ENCODE data around the gene EHMT1.

The EHMT1 gene

GRCh38 chr9:137612741-137613142, 6.1 kb upstream of the EHMT1 start:
- peaks cover 13% of the 10 kb centered on the region for H3K36me3 ChIP-seq
- TF ChIP-seq CTCF (IDR thresholded peaks at IDR 0.05; ENCODE audit: low read depth, low read length): no peak
- H3K9me3 ChIP-seq: no peaks in the 10 kb centered on the region
- DNase-seq: no peak
- H3K27me3 ChIP-seq: no peaks in the 10 kb centered on the region
- H3K4me1 ChIP-seq: no peaks in the 10 kb centered on the region; the same call in 1 of the 2 replicates
- H3K4me3 ChIP-seq (ENCODE audit: low read depth, low read length): no peak overlapping the region

GRCh38 chr9:137613259-137613658, 5.5 kb upstream of the EHMT1 start:
- DNase-seq: no peak
- Histone ChIP-seq H3K4me3 (ENCODE audit: low read depth, low read length) (no peak overlapping the region), H3K36me3 (peaks cover 16% of the 10 kb centered on the region), H3K4me1 (no peaks in the 10 kb centered on the region; the same call in 1 of the 2 replicates), H3K27me3 (no peaks in the 10 kb centered on the region), H3K9me3 (no peaks in the 10 kb centered on the region)
- TF ChIP-seq CTCF (IDR thresholded peaks at IDR 0.05; ENCODE audit: low read depth, low read length): no peak

GRCh38 chr9:137613738-137614523, 4.9 kb upstream of the EHMT1 start:
- TF ChIP-seq CTCF (IDR thresholded peaks at IDR 0.05; ENCODE audit: low read depth, low read length): no peak
- no peak overlapping the region for H3K4me3 ChIP-seq (ENCODE audit: low read depth, low read length)
- H3K36me3 ChIP-seq: peaks cover 18% of the 10 kb centered on the region
- DNase-seq: no peak
- H3K4me1 ChIP-seq: no peaks in the 10 kb centered on the region; the same call in 1 of the 2 replicates
- H3K9me3 ChIP-seq: no peaks in the 10 kb centered on the region
- H3K27me3 ChIP-seq: no peaks in the 10 kb centered on the region

DNA sequence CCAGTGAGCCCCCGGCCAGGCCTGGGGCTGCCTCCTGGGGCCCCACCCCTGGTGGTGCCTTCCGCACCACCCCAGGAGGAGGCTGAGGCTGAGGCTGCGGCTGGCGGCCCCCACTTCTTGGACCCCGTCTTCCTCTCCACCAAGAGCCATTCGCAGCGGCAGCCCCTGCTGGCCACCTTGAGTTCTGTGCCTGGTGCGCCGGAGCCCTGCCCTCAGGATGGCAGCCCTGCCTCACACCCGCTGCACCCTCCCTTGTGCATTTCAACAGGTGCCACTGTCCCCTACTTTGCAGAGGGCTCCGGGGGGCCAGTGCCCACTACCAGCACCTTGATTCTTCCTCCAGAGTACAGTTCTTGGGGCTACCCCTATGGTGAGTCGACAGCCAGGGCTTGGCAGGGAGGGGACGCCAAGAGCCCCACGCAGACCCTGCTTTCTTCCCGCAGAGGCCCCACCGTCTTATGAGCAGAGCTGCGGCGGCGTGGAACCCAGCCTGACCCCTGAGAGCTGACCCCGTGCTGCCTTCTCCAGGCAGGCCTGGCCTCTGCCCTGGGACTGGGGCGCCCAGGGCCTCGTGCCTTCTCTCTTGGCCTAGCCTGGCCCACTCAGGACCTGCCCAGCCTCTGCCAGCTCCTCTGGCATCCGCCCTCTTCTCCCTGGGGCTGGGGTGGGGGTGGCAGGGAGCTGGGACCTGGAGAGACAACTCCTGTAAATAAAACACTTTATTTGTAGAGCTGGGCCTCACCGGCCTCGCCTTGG, 4.0 kb upstream of the EHMT1 start:
- H3K36me3 ChIP-seq: peaks cover 18% of the 10 kb centered on the region
- DNase-seq: no peak
- no peaks in the 10 kb centered on the region; the same call in 1 of the 2 replicates for H3K4me1 ChIP-seq
- no peaks in the 10 kb centered on the region for H3K9me3 ChIP-seq
- no peak overlapping the region for H3K4me3 ChIP-seq (ENCODE audit: low read depth, low read length)
- no peak for TF ChIP-seq CTCF (IDR thresholded peaks at IDR 0.05; ENCODE audit: low read depth, low read length)
- H3K27me3 ChIP-seq: no peaks in the 10 kb centered on the region

DNA sequence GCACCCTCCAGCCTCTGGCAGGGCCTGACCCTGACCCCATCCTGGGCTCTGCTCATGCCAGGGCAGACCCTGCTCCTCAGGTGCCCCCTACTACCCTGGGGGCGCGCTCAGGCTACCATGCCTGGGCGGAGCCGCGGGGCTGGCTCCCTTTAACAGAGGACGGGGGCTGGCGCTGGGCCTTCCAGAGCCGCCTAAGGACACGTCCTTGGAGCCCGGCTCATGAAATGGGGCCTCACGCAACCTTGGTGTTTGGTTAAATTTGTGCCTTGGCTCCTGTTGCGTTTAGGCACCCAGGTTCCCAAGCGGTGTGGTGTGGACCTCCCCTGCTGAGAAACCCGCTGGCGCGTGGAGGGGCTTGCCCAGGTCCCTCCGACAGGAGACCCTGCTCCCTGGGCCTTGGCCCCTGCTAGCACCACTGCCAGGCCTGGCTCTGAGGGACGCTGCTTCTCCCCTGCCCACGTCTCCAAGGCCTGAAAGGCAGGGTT, 3.4 kb upstream of the EHMT1 start:
- H3K4me1 ChIP-seq: no peaks in the 10 kb centered on the region; the same call in 1 of the 2 replicates
- no peaks in the 10 kb centered on the region for H3K9me3 ChIP-seq
- no peak for DNase-seq
- H3K36me3 ChIP-seq: peaks cover 18% of the 10 kb centered on the region
- TF ChIP-seq CTCF (IDR thresholded peaks at IDR 0.05; ENCODE audit: low read depth, low read length): no peak
- H3K27me3 ChIP-seq: no peaks in the 10 kb centered on the region
- no peak overlapping the region for H3K4me3 ChIP-seq (ENCODE audit: low read depth, low read length)

Data from BE2C (cell line).